ENCODE measurements around the gene ADAMTS2.

ADAMTS2 gene

DNA sequence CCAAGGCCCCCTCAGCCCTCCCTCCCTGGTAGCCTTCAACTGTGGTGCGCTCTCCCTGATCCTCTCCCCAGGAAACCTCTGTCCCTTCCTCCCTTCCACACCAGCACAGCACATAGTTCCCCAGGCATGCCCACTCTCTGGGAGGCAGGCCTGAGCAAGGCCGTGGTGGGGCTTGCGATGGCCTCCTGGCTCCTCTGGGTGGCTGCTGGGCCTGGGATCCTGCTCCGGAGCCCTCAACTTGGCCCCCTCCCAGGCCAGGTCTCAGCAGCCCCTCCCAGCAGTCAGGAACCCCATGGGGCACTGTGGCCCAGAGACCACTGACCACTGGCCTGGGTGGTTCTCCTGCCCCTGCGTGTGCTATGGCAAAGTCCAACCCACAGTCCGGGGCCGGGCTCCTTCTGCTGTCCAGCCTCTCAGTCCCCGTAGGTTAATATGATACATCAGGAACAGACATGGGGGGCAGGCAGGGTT lies 159.3 kb downstream of the ADAMTS2 start:
- Histone ChIP-seq H2AK5ac (ENCODE audit: low read length) (no peak overlapping the region), H3K79me2 (ENCODE audit: control insufficient read depth, insufficient read depth, low read length) (no peaks in the 10 kb centered on the region), H2BK15ac (replicated peaks; ENCODE audit: low read depth) (no peak overlapping the region), H3K36me3 (ENCODE audit: control insufficient read depth, insufficient read depth, low read length) (no peaks in the 10 kb centered on the region), H3K23ac (ENCODE audit: low read length) (no peak overlapping the region), H3K9ac (ENCODE audit: low read length) (no peak overlapping the region), H4K5ac (ENCODE audit: low read length) (no peak overlapping the region), H3K4me1 (ENCODE audit: control insufficient read depth, low read depth, low read length) (peaks cover 11% of the 10 kb centered on the region), H3K27ac (ENCODE audit: low read depth, low read length) (no peak overlapping the region), H3K79me1 (ENCODE audit: low read length) (no peaks in the 10 kb centered on the region), H3K56ac (ENCODE audit: low read length) (peak overlapping the region; percentile 42), H2BK5ac (ENCODE audit: low read length) (no peak overlapping the region), H3K27me3 (ENCODE audit: insufficient read depth, low read length, poor library complexity) (no peaks in the 10 kb centered on the region), H4K8ac (ENCODE audit: low read depth, low read length) (no peak overlapping the region), H3K4me2 (ENCODE audit: low read length) (no peak overlapping the region), H2BK120ac (ENCODE audit: low read depth, low read length) (no peak overlapping the region), H3K4me3 (ENCODE audit: low read length) (no peak overlapping the region), H3K4ac (ENCODE audit: low read depth, low read length) (no peak overlapping the region), H3K18ac (ENCODE audit: low read length) (no peak overlapping the region)
- DNase-seq, result no peak
- WGBS (ENCODE audit: extremely low coverage, insufficient coverage, low lambda C conversion rate), result no CpG with 5 or more reads among the region's 8 CpGs

DNA sequence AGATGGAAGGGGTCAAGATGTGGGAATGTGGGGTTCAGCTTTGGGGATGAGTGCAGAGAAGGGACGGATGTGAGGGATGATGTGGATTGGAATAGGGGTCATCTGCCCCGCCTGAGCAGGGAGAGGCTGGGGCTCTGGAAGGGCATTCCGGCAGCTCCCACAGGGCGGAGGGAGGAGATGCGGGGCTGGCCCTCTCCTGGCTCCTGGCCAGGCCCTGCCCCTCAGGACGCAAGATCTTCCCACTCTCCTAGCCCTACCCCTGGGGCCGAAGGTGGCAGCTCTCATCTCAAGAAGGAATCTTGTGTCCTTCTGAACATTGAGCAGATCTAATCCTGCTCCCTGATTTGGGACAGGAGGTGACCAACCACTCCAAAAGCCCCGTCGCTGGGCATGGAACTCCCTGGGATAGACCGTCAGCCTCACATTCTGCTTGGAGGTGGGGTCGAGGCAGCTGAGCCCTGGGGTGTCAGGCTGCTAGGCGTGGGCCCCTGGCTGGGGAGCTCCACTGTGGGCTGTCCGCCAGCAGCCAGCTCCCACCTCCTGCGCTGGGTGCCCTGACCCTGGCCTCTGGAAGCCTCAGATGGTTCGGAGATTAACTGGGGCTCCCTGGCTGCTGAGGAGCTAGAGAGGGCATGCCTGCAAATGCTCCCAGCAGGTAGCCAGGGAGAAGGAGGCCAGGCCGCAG lies 159.9 kb downstream of the ADAMTS2 start:
- Histone ChIP-seq H3K4me2 (ENCODE audit: low read length) (no peak overlapping the region), H2AK5ac (ENCODE audit: low read length) (no peak overlapping the region), H3K4me1 (ENCODE audit: control insufficient read depth, low read depth, low read length) (peaks cover 11% of the 10 kb centered on the region), H3K56ac (ENCODE audit: low read length) (peak overlapping the region; percentile 42), H2BK120ac (ENCODE audit: low read depth, low read length) (no peak overlapping the region), H4K5ac (ENCODE audit: low read length) (no peak overlapping the region), H3K27ac (ENCODE audit: low read depth, low read length) (no peak overlapping the region), H3K4ac (ENCODE audit: low read depth, low read length) (no peak overlapping the region), H3K23ac (ENCODE audit: low read length) (no peak overlapping the region), H3K4me3 (ENCODE audit: low read length) (no peak overlapping the region), H2BK5ac (ENCODE audit: low read length) (no peak overlapping the region), H3K79me2 (ENCODE audit: control insufficient read depth, insufficient read depth, low read length) (no peaks in the 10 kb centered on the region), H3K36me3 (ENCODE audit: control insufficient read depth, insufficient read depth, low read length) (no peaks in the 10 kb centered on the region), H3K18ac (ENCODE audit: low read length) (no peak overlapping the region), H3K9ac (ENCODE audit: low read length) (no peak overlapping the region), H2BK15ac (replicated peaks; ENCODE audit: low read depth) (no peak overlapping the region), H4K8ac (ENCODE audit: low read depth, low read length) (no peak overlapping the region), H3K27me3 (ENCODE audit: insufficient read depth, low read length, poor library complexity) (no peaks in the 10 kb centered on the region), H3K79me1 (ENCODE audit: low read length) (no peaks in the 10 kb centered on the region)
- DNase-seq, result no peak
- WGBS (ENCODE audit: extremely low coverage, insufficient coverage, low lambda C conversion rate), result no CpG with 5 or more reads among the region's 16 CpGs

DNA sequence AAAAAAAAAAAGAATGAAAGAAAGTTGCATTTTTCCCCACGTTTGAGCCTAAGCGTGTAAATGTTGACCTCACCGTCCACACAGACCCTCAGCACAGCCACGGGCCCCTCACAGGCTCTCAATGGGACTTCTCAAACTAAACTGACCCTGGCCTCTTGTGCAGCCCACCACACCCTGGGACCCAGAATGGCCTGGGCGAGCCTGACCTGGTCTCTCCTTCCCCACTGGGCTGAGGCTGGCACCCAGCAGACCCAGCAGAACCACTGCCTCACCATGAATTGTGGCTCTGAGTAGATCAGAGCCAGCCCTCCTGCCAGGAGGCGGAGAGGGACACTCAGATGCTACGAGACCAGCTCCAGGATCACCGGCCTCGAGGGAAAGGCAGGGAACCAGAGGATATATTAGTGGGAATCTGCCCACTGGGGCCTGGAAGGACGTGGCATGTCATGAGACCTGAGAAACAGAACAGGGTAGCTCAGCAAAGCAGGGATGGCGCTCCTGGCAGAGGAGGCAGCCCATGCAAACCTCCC lies 160.7 kb downstream of the ADAMTS2 start:
- Histone ChIP-seq H3K79me1 (ENCODE audit: low read length) (no peaks in the 10 kb centered on the region), H2AK5ac (ENCODE audit: low read length) (no peak overlapping the region), H3K18ac (ENCODE audit: low read length) (no peak overlapping the region), H3K79me2 (ENCODE audit: control insufficient read depth, insufficient read depth, low read length) (no peaks in the 10 kb centered on the region), H3K4ac (ENCODE audit: low read depth, low read length) (no peak overlapping the region), H2BK5ac (ENCODE audit: low read length) (no peak overlapping the region), H3K36me3 (ENCODE audit: control insufficient read depth, insufficient read depth, low read length) (no peaks in the 10 kb centered on the region), H3K4me2 (ENCODE audit: low read length) (no peak overlapping the region), H2BK120ac (ENCODE audit: low read depth, low read length) (no peak overlapping the region), H3K27me3 (ENCODE audit: insufficient read depth, low read length, poor library complexity) (no peaks in the 10 kb centered on the region), H3K23ac (ENCODE audit: low read length) (no peak overlapping the region), H3K27ac (ENCODE audit: low read depth, low read length) (no peak overlapping the region), H3K9ac (ENCODE audit: low read length) (no peak overlapping the region), H4K8ac (ENCODE audit: low read depth, low read length) (no peak overlapping the region), H4K5ac (ENCODE audit: low read length) (no peak overlapping the region), H3K56ac (ENCODE audit: low read length) (peak overlapping the region; percentile 7), H3K4me3 (ENCODE audit: low read length) (no peak overlapping the region), H3K4me1 (ENCODE audit: control insufficient read depth, low read depth, low read length) (peaks cover 11% of the 10 kb centered on the region), H2BK15ac (replicated peaks; ENCODE audit: low read depth) (no peak overlapping the region)
- DNase-seq, result no peak
- no CpG with 5 or more reads among the region's 11 CpGs for WGBS (ENCODE audit: extremely low coverage, insufficient coverage, low lambda C conversion rate)

DNA sequence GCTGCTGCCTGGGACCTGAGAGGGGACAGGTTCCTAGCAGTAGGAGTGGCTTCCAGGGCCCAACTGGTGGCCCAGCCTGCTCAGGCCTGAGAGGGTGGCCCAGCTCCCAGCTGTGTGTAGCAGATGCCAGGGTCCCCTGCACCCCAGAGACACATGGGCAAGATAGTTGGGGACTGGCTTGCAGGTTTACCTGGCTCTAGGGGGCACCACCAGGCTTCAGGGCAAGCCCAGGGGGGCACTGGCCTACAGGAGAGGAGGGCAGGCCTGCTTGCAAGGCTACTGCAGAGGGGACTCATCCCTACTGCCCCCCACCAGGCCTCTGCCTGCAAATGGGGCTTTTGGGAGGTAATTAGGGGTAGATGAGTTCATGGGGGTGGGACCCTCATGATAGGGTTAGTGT lies 161.8 kb downstream of the ADAMTS2 start:
- H3K4me1 ChIP-seq (ENCODE audit: control insufficient read depth, low read depth, low read length), result peaks cover 11% of the 10 kb centered on the region
- no peak overlapping the region for H2BK120ac ChIP-seq (ENCODE audit: low read depth, low read length)
- no peak overlapping the region for H3K4me2 ChIP-seq (ENCODE audit: low read length)
- H3K79me1 ChIP-seq (ENCODE audit: low read length), result no peaks in the 10 kb centered on the region
- no peaks in the 10 kb centered on the region for H3K79me2 ChIP-seq (ENCODE audit: control insufficient read depth, insufficient read depth, low read length)
- H3K4ac ChIP-seq (ENCODE audit: low read depth, low read length), result no peak overlapping the region
- no peak overlapping the region for H3K18ac ChIP-seq (ENCODE audit: low read length)
- no peak for DNase-seq
- no peak overlapping the region for H2BK5ac ChIP-seq (ENCODE audit: low read length)
- no peak overlapping the region for H3K56ac ChIP-seq (ENCODE audit: low read length)
- no peak overlapping the region for H4K8ac ChIP-seq (ENCODE audit: low read depth, low read length)
- H3K27me3 ChIP-seq (ENCODE audit: insufficient read depth, low read length, poor library complexity), result no peaks in the 10 kb centered on the region
- H3K4me3 ChIP-seq (ENCODE audit: low read length), result no peak overlapping the region
- no peak overlapping the region for H3K9ac ChIP-seq (ENCODE audit: low read length)
- no peak overlapping the region for H3K27ac ChIP-seq (ENCODE audit: low read depth, low read length)
- H3K23ac ChIP-seq (ENCODE audit: low read length), result no peak overlapping the region
- H2AK5ac ChIP-seq (ENCODE audit: low read length), result no peak overlapping the region
- no peak overlapping the region for H4K5ac ChIP-seq (ENCODE audit: low read length)
- H3K36me3 ChIP-seq (ENCODE audit: control insufficient read depth, insufficient read depth, low read length), result no peaks in the 10 kb centered on the region
- H2BK15ac ChIP-seq (replicated peaks; ENCODE audit: low read depth), result no peak overlapping the region

DNA sequence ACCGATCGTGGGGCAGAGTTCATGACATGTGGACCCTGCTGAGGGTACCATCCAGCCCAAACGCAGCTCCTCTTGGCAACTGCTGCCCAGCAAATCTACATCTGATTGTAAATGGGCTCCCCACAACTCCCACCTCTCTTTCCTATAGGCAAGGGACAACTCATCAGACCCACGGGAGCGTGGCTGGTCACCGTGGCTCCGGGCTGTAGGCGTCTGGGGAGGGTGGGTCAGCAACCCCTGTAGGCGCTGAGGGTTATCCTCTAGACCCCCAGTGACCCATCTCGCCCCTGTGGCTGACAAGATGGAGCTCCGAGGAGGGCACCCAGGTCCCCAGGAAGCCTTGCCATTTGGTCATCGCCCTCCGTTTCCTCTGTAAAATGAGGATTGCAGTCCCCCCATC lies 162.7 kb downstream of the ADAMTS2 start:
- H4K8ac ChIP-seq (ENCODE audit: low read depth, low read length), result no peak overlapping the region
- H3K4me3 ChIP-seq (ENCODE audit: low read length), result no peak overlapping the region
- no peak for DNase-seq
- H3K79me1 ChIP-seq (ENCODE audit: low read length), result no peaks in the 10 kb centered on the region
- H3K9ac ChIP-seq (ENCODE audit: low read length), result no peak overlapping the region
- H2AK5ac ChIP-seq (ENCODE audit: low read length), result no peak overlapping the region
- no peak overlapping the region for H3K56ac ChIP-seq (ENCODE audit: low read length)
- H2BK120ac ChIP-seq (ENCODE audit: low read depth, low read length), result no peak overlapping the region
- no peaks in the 10 kb centered on the region for H3K27me3 ChIP-seq (ENCODE audit: insufficient read depth, low read length, poor library complexity)
- H3K4me1 ChIP-seq (ENCODE audit: control insufficient read depth, low read depth, low read length), result peaks cover 9% of the 10 kb centered on the region
- no peaks in the 10 kb centered on the region for H3K79me2 ChIP-seq (ENCODE audit: control insufficient read depth, insufficient read depth, low read length)
- no peak overlapping the region for H2BK15ac ChIP-seq (replicated peaks; ENCODE audit: low read depth)
- H3K4ac ChIP-seq (ENCODE audit: low read depth, low read length), result no peak overlapping the region
- H4K5ac ChIP-seq (ENCODE audit: low read length), result no peak overlapping the region
- no peak overlapping the region for H3K4me2 ChIP-seq (ENCODE audit: low read length)
- WGBS (ENCODE audit: extremely low coverage, insufficient coverage, low lambda C conversion rate), result no CpG with 5 or more reads among the region's 13 CpGs
- H3K36me3 ChIP-seq (ENCODE audit: control insufficient read depth, insufficient read depth, low read length), result no peaks in the 10 kb centered on the region
- H2BK5ac ChIP-seq (ENCODE audit: low read length), result no peak overlapping the region
- H3K18ac ChIP-seq (ENCODE audit: low read length), result no peak overlapping the region
- H3K27ac ChIP-seq (ENCODE audit: low read depth, low read length), result no peak overlapping the region
- no peak overlapping the region for H3K23ac ChIP-seq (ENCODE audit: low read length)

DNA sequence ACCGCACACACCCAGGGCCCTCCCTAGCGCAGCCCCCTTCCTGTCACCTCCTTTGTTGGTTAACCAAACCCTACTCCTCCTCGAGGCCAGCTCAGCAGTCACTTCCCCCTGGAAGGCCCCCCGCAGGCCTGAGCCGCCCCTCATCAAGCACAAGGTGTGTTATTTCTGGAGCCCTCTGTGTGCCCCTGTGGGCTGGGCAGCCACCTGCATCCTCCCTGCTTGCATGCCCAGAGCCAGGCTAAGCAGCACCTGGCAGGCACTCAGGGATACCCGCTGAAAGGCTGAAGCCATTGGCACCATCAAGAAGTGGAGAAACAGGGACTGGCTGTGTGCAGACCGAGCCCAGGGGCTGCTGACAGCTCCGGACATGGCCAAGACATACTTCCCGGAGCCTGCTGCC lies 163.3 kb downstream of the ADAMTS2 start:
- Histone ChIP-seq H3K27ac (ENCODE audit: low read depth, low read length) (no peak overlapping the region), H3K4me1 (ENCODE audit: control insufficient read depth, low read depth, low read length) (peaks cover 5% of the 10 kb centered on the region), H3K36me3 (ENCODE audit: control insufficient read depth, insufficient read depth, low read length) (no peaks in the 10 kb centered on the region), H2BK5ac (ENCODE audit: low read length) (no peak overlapping the region), H3K4ac (ENCODE audit: low read depth, low read length) (no peak overlapping the region), H2AK5ac (ENCODE audit: low read length) (no peak overlapping the region), H3K79me2 (ENCODE audit: control insufficient read depth, insufficient read depth, low read length) (no peaks in the 10 kb centered on the region), H3K23ac (ENCODE audit: low read length) (no peak overlapping the region), H3K79me1 (ENCODE audit: low read length) (no peaks in the 10 kb centered on the region), H3K9ac (ENCODE audit: low read length) (no peak overlapping the region), H2BK15ac (replicated peaks; ENCODE audit: low read depth) (no peak overlapping the region), H3K56ac (ENCODE audit: low read length) (no peak overlapping the region), H3K4me3 (ENCODE audit: low read length) (no peak overlapping the region), H3K18ac (ENCODE audit: low read length) (no peak overlapping the region), H3K27me3 (ENCODE audit: insufficient read depth, low read length, poor library complexity) (no peaks in the 10 kb centered on the region), H4K5ac (ENCODE audit: low read length) (no peak overlapping the region), H3K4me2 (ENCODE audit: low read length) (no peak overlapping the region), H4K8ac (ENCODE audit: low read depth, low read length) (no peak overlapping the region), H2BK120ac (ENCODE audit: low read depth, low read length) (no peak overlapping the region)
- DNase-seq, result no peak
- WGBS (ENCODE audit: extremely low coverage, insufficient coverage, low lambda C conversion rate), result no CpG with 5 or more reads among the region's 9 CpGs
